Measurements from ENCODE around the gene ATG9B.
"Not testable (repeated sequence)": the region's sequence is repeated elsewhere in the genome, so short reads cannot be mapped to it uniquely, and the experiment has no call there.

ATG9B gene

DNA sequence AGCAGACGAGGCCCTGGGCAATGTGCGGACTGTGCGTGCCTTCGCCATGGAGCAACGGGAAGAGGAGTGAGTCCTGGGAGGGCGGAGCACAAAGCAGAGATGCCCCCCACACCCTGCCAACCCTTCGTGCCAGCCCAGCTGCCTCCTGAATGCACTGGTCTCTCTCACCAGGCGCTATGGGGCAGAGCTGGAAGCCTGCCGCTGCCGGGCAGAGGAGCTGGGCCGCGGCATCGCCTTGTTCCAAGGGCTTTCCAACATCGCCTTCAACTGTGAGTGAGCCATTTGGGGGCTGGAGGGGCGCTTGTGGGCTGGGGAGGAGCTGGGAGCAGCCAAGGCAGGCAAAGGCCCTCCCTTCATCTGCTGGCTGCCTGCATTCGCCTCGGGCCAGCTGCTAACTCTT, 11.6 kb upstream of the ATG9B start:
- DNase-seq: no peak

- DNase-seq: no peak
These were observed 10.9 kb upstream of the ATG9B start for GRCh38 chr7:151035026-151035717.

DNA sequence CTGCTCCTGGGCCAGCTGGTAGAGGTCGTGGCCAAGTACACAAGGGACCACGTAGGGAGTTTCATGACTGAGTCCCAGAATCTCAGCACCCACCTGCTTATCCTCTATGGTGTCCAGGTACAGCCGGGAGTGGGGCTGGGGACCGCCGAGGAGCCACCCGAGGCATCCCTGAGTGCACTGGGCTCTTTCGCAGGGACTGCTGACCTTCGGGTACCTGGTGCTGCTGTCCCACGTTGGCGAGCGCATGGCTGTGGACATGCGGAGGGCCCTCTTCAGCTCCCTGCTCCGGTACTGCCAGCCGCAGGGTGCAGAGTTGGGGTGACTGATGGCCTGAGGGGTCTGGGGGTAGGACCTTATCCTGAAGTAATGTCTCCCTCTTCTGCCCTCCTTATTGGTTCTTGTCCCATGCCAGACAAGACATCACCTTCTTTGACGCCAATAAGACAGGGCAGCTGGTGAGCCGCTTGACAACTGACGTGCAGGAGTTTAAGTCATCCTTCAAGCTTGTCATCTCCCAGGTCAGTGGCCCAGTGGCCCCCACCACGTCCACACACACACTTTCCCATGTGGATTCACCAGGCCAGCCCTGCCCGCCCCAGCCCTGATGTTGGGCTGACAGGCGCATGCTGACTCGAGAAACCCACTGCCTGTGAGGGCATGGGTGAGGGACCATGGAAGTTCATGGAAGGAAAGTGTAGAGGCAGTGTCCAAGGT, 10.2 kb upstream of the ATG9B start:
- no peak for DNase-seq

DNA sequence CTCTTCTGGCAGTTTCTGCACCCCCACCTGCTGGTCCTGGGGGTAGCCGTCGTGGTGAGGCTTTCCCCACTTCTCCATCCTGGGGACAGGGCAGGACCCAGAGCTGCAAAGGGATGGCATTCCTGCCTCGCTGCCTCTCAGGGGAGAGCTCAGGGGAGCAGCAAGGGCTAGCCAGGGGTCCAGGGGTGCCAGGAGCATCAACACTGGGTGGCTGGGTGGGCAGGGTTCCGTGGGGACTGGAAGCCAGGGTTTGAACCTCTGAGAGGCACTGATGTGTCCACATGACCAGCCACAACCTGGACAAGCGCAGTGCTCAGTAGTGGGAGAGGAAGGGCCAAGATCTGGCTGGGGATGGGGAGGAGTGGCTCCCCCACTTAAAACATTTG, 9.6 kb upstream of the ATG9B start:
- no peak for DNase-seq

DNA sequence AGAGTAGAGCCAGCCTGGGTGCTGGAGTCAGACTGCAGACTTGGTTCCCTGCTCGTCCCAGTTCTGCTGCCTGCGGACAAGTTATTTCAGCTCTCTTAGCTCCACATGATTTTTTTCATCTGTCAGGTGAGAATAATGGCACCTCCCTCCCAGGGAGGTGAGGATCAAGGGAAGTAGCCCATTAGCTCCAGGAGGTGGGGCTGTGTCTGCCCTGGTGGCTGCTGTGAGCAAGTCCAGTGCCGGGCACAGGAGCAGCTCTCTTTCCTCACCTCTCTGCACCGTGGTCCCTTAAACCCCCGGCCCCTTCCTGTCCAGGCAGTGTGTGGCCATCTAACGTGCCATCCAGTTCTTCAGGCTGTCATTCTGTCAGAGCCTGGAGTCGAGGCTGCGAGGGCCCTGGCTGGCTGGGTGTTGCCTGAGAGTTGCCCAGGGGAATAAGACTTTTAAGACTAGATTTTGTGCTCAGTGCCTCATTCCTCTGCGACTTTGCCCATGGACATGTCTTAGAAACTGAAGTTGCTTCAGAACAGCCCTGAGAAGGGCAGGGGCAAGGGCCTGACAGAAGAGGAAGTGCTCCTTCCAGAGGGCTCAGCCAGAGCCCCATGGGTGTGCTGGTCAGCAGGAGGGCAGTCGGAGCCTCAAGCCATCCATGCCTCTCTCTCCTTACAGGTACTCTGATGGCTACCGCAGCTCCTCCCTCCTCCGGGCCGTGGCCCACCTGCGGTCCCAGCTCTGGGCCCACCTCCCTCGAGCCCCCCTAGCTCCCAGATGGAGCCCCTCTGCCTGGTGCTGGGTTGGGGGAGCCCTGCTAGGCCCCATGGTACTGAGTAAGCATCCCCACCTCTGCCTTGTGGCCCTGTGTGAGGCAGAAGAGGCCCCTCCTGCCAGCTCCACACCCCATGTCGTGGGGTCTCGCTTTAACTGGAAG, 8.9 kb upstream of the ATG9B start:
- DNase-seq: no peak

DNA sequence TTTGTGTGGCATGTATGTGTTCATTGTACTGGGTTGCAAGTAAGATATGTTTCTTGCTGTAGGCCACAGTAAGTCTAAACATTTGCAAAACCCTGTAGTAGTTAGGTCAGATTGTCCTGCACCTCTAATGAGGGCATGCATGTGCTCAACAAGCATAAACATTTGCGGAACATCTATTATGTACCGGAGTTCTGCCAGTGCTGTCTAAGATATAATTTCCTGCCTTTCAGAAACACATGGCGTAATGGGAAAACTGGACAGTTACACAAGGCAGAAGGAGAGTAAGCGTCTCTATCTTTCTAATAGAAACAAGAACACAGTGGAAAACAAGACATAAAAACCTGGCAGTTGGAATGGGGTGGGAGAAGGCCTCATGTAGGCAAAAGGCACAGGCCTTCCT, 6.7 kb upstream of the ATG9B start:
- DNase-seq: no peak

DNA sequence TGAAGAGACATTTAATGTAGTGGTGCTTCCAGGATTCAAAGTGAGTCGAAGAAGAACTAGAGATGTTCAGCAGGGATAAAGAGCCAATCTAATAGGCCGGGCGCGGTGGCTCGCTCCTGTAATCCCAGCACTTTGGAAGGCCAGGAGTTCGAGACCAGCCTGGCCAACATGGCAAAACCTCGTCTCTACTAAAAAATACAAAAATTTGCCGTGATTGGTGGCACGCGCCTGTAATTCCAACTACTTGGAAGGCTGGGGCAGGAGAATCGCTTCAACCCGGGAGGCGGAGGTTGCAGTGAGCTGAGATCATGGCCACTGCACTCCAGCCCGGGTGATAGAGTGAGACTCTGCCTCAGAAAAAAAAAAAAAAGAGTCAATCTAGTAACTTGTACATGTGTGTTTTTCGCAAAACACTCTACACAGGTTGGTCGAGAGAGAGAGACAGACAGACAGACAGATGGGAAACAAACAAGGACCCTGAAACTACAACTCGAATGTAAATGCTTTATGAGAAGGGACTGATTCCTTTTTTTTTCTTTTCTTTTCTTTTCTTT, 4.7 kb upstream of the ATG9B start:
- no peak for DNase-seq

DNA sequence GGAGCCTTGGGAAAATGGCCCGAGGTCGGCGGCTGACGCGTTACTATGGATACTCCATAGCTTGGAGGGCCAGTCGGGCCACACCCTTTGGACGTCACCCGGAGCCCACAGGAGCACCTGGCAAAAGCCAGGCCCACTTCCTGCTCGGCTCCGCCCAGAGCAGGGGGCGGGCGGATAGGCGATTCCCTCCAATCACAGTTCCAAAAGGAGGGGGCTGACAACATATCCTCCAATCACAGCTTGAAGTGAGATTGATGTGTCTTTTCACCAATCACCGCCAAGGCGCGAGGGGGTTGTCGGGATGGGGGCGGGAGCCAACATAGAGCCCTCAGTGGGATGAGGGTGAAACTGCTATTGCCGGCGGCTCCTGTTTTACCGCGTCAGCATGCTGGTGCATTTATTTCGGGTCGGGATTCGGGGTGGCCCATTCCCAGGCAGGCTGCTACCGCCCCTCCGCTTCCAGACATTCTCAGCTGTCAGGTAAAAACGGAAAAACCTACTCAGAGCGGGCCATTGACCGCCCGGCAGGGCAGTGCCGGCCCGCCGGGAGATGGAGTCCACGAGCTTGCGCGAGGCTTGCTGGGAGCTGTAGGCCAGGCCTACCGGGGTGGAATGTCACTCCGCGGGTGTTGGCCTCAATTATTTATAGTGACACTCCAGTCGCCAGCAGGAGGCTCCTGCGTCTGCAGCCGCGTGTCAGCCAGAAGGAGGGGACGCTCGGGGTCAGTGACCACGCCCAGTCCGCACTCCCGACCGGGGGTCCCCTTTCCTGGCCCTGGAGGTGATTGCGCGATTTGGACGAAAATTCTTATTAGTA, 4.0 kb upstream of the ATG9B start, which contains the start of gene ABCB8:
ABCB8 (plus strand) TSS at position 320 of the 817 bp plus-strand sequence; CDS start at position 386, 66 bp downstream.
- peak; percentile 93 for DNase-seq

GRCh38 chr7:151027728-151028130, 3.4 kb upstream of the ATG9B start:
- not testable (repeated sequence) for DNase-seq

- not testable (repeated sequence) for DNase-seq
These were observed 2.8 kb upstream of the ATG9B start for GRCh38 chr7:151026771-151027727.

DNA sequence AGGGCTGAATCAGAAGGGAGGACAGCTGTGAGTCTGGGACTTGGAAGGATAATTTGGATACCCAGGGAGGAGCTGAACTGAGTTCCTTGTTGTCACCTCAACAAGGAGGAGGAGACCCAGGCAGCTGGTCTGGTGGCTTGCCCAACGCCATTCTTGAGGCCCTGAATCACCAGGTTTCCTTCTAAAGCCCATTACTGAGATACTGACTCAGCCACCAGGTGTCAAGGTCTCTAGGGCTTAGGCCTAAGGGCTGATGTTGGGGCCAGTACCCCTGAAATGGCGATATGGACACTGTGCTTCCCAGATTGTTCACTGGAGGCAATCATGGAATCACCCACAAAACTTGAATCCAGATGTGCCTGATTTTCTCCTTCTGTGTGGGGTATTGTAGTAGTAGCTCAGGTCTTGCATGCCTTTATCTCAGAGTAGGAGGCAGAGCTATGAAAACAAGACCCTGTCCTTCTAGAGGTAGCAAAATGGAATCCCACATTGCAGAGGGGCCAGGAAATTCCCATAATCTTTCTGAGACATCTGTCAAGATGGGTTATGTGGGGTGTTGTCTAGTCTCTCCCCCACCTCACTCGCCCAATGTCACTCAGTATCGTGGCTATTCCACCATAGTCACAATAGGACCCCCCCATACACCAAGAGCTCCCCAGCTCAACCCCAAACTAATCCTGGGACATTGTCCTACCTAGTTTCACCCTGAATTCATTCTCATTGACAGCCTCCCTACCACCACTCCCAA, 1.8 kb upstream of the ATG9B start:
- no peak for DNase-seq

DNA sequence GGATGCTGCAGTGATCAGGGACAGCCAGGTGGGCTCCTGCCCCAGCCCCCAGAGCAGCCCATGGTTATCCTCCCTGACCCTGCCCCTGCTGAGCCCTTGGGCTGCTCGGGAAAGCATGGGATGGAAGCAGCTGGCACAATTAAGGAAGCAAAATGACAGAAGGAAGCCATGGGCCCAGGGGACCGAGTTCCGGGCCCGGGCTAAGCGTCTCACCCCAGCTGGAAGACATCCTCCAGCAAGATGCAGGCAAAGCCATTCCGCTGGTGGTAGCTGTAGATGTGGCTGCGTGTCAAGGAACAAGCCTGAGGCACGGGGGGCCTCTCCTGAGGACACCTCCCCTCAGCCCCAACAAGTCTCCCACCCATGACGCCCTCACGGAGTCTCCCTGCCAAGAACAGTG, 1.1 kb downstream of the ATG9B start:
- DNase-seq: no peak

GRCh38 chr7:151020231-151020630, 4.1 kb downstream of the ATG9B start:
- no peak for DNase-seq

DNA sequence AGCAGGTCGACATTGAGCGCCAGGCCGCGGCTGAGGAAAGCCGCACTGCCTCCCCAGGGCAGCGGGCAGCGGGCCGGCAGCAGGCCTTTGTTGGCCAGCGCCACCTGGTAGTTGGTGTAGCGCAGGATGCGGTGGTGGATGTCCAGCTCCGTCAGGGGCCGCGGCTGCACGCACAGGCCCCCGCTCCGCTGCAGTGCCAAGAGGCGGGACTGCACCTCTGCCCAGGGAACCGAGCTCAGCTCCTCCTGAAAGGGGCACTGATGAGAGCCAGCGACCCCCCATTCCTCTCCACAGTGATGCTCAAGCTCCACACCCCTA, 5.2 kb downstream of the ATG9B start:
- DNase-seq: no peak

DNA sequence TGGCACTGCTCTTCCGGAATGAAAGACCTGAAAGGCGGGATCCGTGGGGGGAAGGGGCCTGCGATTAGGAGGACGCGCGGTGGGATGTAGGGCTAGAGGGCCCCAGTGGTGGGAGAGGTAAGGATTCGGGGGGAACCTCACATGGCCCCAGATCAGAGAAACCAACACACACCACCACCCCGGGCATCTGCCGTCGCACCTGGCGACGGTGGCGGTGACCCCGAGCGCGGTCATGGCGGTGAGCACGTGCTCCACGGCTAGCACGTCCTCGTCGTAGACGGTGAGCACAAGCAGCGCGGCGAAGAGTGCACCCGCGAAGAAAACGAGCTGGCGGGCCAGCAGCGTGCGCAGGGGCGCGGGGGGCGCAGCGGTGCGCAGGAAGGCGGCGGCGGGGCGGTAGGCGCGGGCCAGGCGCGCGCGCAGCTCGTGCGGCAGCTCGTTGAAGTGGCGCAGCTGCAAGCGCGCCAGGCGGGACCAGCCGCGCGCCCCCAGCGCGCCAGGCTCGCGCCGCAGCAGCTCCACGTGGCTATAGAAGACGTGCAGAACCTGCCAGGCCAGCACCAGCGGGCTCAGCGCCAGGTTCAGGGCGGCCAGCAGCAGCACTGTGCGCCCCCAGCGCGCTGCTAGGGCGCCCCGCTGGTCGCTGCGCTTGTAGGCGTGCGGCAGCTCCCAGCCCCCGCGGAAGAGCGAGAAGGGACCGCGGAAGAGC, 5.7 kb downstream of the ATG9B start:
- DNase-seq: peak; percentile 44

- DNase-seq: peak; percentile 87
These were observed 6.3 kb downstream of the ATG9B start for GRCh38 chr7:151017953-151018420.

DNA sequence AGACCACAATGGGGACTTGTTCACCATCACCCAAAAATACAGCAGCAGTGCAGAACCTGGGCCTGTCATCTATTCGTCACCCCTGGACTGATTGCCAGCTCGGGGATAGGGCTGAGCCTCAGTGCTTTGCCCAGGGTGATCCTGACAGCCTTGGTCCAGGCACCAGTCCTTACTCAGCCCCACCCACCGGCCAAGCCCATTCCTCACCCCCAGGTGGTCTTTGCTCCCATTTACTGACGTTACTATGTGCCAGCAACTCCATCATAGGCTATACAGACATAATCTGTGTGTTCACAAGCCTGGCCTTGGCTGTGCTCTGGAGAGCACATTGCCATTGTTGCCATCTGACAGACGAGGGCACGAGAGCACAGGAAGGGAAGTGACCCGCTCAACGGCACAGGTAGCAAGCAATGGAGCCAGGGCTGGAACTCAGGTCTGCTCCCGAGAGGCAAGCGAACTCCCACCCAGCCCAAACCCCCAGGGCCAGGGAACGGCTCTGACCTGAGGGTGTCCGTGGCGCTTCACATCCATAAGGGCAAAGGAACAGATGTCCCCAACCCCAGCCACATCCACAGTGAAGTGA, 6.8 kb downstream of the ATG9B start:
- no peak for DNase-seq

DNA sequence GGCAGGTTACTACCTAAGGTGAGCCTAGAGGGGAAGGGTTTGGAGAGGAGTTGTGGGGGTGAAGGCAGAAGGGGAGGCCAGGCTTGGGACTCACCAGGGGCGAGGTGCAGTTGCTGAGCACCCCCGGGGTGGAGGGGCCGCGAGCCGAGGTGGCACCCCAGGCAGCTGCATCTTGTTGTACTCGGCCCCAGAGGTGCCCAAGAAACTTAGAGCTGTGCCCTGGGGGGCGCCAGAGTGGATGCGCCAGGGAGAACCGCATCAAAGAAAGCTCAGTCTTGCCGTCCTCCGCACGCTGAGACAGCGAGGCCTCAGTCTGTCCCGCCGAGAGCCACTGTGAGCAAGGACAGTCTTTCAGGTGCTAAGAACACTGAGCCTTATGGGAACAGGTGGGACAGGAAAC, 7.4 kb downstream of the ATG9B start:
- DNase-seq: no peak

DNA sequence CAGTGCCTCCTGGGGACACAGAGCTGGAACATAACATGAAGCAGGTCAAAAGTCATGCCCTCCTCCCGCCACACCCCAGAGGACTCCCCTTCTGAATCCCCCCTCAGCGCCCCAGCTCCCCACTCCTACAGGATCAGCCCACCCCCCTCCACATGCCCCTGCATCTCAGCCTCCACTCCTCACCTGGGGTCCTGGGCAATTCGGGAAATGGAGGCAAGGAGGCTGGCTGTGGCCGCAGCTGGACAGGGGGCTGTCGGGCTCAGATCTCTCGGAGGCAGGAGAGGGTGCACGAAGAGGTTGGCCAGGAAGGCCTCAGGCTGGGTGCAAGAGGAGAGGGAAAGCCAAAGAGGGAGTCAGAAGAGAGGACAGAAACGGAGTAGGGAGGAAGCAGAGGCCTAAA, 7.8 kb downstream of the ATG9B start:
- DNase-seq: no peak
